GM12874 (cell line): ENCODE data around the gene HNRNPM.

Source experiments
- CTCF ChIP-seq: IDR thresholded peaks from 2 replicates; pipeline ENCODE4 v1.5.1; 2011; ENCODE audit warnings: low read depth, mild to moderate bottlenecking, control low read depth, low read length, moderate library complexity; ENCODE audit not compliant: insufficient read depth

HNRNPM gene

DNA sequence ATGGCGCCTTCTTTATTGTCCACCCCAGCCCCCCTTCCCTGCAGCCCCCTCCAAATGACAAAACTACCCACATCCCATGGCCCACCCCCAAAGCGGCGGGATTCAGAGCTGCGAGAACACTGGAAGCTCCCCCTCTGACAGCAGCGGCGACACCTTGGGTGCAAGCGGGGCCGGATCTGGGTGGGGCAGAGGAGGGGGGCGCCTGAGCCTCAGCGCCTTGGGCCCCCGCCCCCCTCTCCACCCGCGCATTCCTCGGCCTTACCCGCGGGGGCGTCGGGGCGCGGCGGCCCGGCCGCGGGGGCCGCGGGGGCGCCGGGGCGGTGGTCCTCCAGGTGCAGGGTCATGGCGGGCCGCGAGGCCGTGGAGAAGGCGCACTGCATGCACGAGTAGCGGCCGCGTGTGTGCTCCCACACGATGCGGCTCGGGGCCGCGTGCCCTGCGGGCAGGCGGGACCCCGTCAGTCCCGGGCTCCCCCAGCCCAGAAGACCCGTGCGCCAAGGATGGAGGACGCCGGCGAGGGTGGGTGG is 65.9 kb downstream of the HNRNPM start:
- no peak for TF ChIP-seq CTCF

- peak; percentile 13; the same call in 1 of the 2 replicates for TF ChIP-seq CTCF
These were observed 66.9 kb downstream of the HNRNPM start for GRCh38 chr19:8511573-8512101.

DNA sequence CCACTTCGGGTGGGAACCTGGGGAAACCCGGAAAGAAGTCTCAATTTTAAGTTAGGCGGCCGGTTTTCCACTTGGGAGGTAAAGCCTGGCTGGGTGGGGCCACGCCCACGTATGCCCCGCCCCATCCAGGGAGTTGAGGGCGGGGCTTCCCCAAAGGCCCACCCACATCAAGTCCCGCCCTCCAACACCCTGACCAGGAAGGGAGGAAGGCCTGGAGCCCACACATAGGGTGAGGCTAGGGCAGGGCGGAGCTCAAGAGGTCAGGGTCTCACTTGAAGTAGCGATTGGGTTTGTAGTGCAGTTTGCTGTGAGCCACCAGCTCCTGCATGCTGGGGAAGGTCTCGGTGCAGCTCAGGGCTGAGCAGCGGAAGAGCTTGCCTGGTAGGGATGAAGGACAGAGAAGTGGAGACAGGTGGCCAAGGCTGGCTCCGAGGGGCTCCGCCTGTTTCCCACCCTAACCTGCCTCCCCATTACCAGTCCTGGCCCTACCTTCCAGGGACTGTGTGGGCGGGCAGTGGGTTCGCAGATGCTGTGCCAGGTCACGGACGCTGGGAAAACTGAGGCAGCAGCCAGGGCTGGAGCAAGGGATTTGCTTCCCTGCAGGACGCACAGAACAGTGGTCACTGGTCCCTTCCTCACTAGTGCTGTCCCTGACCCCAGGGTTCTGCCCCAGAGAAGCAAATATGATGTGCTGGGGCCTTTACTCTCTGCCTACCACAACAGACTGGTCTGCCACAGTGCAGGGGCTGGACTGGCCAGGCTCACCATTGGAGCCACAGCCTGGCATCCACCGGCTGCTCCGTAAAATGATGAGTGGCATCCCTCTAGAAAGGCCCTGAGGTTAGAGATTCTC is 67.6 kb downstream of the HNRNPM start:
- TF ChIP-seq CTCF: no peak

- no peak for TF ChIP-seq CTCF
These were observed 68.4 kb downstream of the HNRNPM start for GRCh38 chr19:8513036-8513686.

GRCh38 chr19:8513687-8514504 is 69.1 kb downstream of the HNRNPM start, which contains the start of gene ZNF414:
Gene ZNF414 (minus strand): TSS chr19:8514167. CDS start chr19:8514046, 121 bp downstream.
- TF ChIP-seq CTCF: no peak

DNA sequence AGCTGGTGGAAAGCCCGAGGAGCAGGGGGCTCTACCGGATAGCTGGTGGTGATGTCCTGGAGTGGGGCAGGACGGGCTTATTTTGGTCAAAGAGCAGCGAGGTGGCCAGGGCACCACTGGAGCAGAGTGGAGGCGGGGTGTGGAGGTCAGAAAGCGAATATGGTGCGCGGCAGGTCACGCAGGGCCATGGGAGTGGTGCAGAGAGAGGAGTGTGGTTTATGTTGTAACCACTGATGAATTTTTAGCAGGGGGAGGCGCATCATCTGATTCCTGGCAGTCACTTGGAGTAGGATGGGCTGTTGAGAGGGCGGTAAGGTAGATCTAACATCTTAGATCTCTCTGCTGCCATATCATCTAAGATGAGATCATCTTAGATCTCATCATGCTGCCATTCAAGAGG is 70.5 kb downstream of the HNRNPM start:
- TF ChIP-seq CTCF: no peak
